ENCODE results near the gene UGT1A6.
"Not testable (repeated sequence)": the region's sequence is repeated elsewhere in the genome, so short reads cannot be mapped to it uniquely, and the experiment has no call there.

The UGT1A6 gene

DNA sequence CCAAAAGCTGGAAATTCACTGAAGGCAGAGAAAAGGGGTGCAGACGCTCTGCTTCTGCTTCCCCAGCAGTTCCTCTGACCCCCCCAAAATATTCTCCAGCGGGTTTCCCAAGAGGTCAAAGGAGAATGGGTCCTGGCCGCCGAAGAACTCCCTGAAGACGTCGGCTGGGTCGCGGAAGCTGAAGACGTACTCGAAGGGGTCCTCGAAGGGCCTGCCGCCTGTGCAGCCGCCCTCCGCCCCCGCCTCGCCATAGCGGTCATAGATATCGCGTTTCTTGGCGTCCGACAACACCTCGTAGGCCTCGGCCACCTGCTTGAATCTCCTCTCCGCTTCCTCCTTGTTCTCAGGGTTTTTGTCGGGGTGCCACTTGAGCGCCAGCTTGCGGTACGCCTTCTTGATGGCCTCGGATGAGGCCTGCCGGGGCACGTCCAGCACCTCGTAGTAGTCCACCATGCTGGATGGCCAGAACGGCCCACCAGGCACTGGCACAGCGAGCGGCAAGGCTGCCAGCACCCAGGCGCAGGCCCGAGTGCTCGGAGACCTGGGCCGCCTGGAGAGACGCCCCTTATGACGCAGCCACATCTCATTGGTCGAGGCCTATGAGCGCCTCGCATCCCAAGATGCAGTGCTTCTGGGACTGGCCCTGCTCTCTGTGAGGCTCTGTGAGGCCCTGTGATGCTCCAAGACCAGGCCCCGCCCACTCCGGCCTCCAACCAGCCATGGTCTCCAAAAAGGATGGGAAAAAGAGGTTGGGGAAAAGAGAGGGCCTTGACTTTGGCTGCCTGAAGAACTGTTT lies 51.0 kb downstream of the UGT1A6 start:
- TF ChIP-seq, protein P1, sequence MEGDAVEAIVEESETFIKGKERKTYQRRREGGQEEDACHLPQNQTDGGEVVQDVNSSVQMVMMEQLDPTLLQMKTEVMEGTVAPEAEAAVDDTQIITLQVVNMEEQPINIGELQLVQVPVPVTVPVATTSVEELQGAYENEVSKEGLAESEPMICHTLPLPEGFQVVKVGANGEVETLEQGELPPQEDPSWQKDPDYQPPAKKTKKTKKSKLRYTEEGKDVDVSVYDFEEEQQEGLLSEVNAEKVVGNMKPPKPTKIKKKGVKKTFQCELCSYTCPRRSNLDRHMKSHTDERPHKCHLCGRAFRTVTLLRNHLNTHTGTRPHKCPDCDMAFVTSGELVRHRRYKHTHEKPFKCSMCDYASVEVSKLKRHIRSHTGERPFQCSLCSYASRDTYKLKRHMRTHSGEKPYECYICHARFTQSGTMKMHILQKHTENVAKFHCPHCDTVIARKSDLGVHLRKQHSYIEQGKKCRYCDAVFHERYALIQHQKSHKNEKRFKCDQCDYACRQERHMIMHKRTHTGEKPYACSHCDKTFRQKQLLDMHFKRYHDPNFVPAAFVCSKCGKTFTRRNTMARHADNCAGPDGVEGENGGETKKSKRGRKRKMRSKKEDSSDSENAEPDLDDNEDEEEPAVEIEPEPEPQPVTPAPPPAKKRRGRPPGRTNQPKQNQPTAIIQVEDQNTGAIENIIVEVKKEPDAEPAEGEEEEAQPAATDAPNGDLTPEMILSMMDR (conservative IDR thresholded peaks at IDR 0.05; ENCODE audit: control insufficient read depth, insufficient read depth, low read depth, low read length) = no peak
- no peak for DNase-seq (ENCODE audit: low read depth)
- no peak overlapping the region for H3K4me3 ChIP-seq (ENCODE audit: control insufficient read depth, low read depth, low read length)

GRCh38 chr2:233745073-233745755 lies 52.5 kb downstream of the UGT1A6 start:
- no peak for DNase-seq (ENCODE audit: low read depth)
- H3K4me3 ChIP-seq (ENCODE audit: control insufficient read depth, low read depth, low read length) = no peak overlapping the region
- TF ChIP-seq, protein P1 (conservative IDR thresholded peaks at IDR 0.05; ENCODE audit: control insufficient read depth, insufficient read depth, low read depth, low read length) = no peak

GRCh38 chr2:233745838-233746237 lies 53.1 kb downstream of the UGT1A6 start:
- H3K4me3 ChIP-seq (ENCODE audit: control insufficient read depth, low read depth, low read length) = not testable (repeated sequence)

GRCh38 chr2:233746475-233747282 lies 54.0 kb downstream of the UGT1A6 start:
- no peak overlapping the region for H3K4me3 ChIP-seq (ENCODE audit: control insufficient read depth, low read depth, low read length)

More at GRCh38 chr2:233745838-233746237, 53.1 kb downstream of the UGT1A6 start:
- DNase-seq (ENCODE audit: low read depth) = not testable (repeated sequence)

GRCh38 chr2:233747283-233747544 lies 54.5 kb downstream of the UGT1A6 start:
- DNase-seq (ENCODE audit: low read depth) = no peak
- TF ChIP-seq, protein P1 (conservative IDR thresholded peaks at IDR 0.05; ENCODE audit: control insufficient read depth, insufficient read depth, low read depth, low read length) = no peak
- no peak overlapping the region for H3K4me3 ChIP-seq (ENCODE audit: control insufficient read depth, low read depth, low read length)

More at GRCh38 chr2:233746475-233747282, 54.0 kb downstream of the UGT1A6 start:
- no peak for DNase-seq (ENCODE audit: low read depth)
- TF ChIP-seq, protein P1 (conservative IDR thresholded peaks at IDR 0.05; ENCODE audit: control insufficient read depth, insufficient read depth, low read depth, low read length) = no peak

- not testable (repeated sequence) for DNase-seq (ENCODE audit: low read depth); H3K4me3 ChIP-seq (ENCODE audit: control insufficient read depth, low read depth, low read length)
Observed at GRCh38 chr2:233750689-233751088, 58.0 kb downstream of the UGT1A6 start.

- DNase-seq (ENCODE audit: low read depth); H3K4me3 ChIP-seq (ENCODE audit: control insufficient read depth, low read depth, low read length): not testable (repeated sequence)
Observed at GRCh38 chr2:233751212-233752009, 58.7 kb downstream of the UGT1A6 start.
